GM12801 (cell line): ENCODE measurements around the gene ZNF552.

Source experiments
- TF ChIP-seq, protein P1 (sequence below): IDR thresholded peaks from one replicate; pipeline ENCODE4 v1.5.1; 2011; ENCODE audit warnings: control low read depth; ENCODE audit not compliant: insufficient read length; ENCODE audit errors: extremely low read depth

ZNF552 gene

DNA sequence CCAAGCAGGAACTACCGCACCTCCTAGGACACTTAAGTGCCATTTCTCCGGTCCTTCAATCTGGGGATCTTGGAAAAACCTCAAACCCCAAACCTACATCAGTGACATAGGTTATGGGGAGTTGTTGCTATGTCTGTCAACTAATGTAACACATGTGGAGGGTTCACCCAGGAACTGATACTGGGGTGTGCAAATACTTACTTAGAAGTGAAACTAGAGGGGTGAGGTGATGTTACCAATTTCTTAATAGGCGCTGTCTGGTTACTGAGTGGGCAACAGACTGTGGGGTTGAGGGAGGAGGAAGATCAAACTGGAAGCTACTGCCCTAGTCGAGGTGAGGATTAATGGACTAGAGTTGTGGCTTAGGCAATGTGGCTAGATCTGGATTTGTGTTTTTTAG, 43.3 kb downstream of the ZNF552 start:
- TF ChIP-seq, protein P1, sequence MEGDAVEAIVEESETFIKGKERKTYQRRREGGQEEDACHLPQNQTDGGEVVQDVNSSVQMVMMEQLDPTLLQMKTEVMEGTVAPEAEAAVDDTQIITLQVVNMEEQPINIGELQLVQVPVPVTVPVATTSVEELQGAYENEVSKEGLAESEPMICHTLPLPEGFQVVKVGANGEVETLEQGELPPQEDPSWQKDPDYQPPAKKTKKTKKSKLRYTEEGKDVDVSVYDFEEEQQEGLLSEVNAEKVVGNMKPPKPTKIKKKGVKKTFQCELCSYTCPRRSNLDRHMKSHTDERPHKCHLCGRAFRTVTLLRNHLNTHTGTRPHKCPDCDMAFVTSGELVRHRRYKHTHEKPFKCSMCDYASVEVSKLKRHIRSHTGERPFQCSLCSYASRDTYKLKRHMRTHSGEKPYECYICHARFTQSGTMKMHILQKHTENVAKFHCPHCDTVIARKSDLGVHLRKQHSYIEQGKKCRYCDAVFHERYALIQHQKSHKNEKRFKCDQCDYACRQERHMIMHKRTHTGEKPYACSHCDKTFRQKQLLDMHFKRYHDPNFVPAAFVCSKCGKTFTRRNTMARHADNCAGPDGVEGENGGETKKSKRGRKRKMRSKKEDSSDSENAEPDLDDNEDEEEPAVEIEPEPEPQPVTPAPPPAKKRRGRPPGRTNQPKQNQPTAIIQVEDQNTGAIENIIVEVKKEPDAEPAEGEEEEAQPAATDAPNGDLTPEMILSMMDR = no peak

DNA sequence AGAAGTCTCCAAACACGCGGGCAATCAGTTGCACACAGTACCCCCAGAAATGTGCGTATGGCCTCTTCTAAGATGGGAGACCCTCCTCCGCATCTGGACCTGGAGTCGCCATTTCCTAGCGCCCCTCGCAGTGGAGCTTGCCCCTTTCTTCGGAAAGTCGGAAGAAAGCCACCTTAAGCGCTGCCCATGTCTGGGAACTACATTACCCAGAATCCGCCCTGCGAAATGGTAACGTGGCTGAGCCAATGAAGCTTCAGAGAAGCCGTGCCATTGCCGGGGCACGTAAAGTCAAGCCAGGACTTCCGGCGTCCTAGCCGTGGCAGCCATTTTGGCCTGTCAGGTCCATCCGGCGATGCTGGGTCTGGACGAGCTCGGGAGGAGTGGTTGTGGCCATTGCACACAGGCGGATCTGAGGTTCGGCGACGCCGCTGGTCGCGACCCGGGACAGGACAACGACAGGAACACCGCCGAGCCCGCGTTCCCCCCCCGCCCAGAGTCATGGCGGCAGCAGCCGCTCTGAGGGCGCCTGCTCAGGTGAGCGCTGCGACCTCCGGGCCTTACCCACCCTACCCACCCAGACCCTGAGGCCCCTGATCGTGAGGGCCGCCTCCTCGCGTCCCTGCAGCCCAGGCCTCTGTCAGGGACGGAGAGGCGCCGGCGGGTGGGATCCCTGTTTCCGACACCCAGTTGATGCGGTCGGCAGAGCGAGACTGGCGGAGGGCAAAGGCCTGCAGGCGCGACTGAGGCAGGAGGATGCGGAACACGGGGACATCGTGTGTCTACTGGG, 45.2 kb downstream of the ZNF552 start, which contains the start of gene ZNF586:
TSS of gene ZNF586 (plus strand) at position 332 of the 787 bp plus-strand sequence. CDS start at position 499, 167 bp downstream.
- TF ChIP-seq, protein P1 = no peak

DNA sequence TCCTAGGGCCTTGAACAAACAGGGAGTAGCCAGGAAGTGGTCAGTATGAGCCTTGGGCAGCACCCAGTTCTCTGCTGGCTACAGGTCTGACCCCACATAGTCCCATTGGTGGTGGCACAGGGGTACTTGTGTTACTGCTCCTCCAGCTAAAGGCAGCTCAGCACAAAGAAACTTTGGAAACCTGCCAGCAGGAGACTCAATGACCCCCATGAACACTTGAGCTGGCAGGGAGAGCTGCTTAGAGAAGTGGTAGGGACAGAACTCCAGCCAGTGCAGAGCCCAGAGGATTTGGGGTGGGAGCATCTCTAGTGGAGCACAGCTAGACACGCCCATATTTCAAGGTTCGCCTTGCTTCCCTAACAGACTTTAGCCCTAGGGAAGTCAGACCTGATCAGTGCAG, 55.6 kb downstream of the ZNF552 start:
- TF ChIP-seq, protein P1 = no peak

DNA sequence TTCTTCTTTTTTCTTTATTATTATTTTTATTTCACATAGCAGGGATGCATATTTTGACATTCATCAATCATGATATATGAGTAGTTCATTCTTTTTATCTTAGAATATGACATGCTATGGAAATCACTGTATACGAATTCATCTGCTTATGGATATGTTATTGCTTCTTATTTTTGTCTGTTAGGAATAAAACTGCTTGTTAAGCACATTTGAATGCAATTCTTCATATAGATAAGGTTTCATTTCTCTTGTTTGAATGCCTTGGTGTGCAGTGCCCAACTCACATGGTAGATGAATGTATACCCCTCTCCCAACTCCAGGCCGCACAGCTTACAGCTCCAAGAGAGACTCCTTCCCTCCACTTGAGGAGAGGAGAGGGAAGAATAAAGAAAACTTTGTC, 56.8 kb downstream of the ZNF552 start:
- TF ChIP-seq, protein P1 = no peak
